ENCODE results near the gene HELLS.

- TF ChIP-seq EP300 (IDR thresholded peaks at IDR 0.05) (no peak), CTCF (IDR thresholded peaks at IDR 0.05) (no peak), POLR2A (IDR thresholded peaks at IDR 0.05) (no peak)
These were observed 37.5 kb downstream of the HELLS start for GRCh38 chr10:94583124-94583523.

Measured in tibial nerve (tissue), 4 donors.